Measurements from ENCODE around the gene EFHC1. TPM values are rescaled to one million over a fixed set of nuclear protein-coding genes. Genes with fewer than 3 reads are reported as not detected.

EFHC1 gene
- total RNA-seq, 1 donor from 2014 or later: 1.7 TPM

GRCh38 chr6:52516269-52516668 lies 96.1 kb downstream of the EFHC1 start:
- Mint-ChIP-seq H3K4me1 (peaks cover 37% of the 10 kb centered on the region), H3K27me3 (no peaks in the 10 kb centered on the region), H3K36me3 (ENCODE audit: low read depth) (peaks cover 10% of the 10 kb centered on the region), H3K9me3 (no peaks in the 10 kb centered on the region), H3K4me3 (no peak overlapping the region), H3K27ac (no peak overlapping the region)
- no peak for DNase-seq
- intact Hi-C loops (cut with micrococcal nuclease): loop anchor here (2.0 to 5.0 kb wide), 2 partner anchors 21 to 61 kb away; partner anchors contain the start of gene TRAM2

- peaks cover 37% of the 10 kb centered on the region for H3K4me1 Mint-ChIP-seq
- no peak for DNase-seq
- no peaks in the 10 kb centered on the region for H3K27me3 Mint-ChIP-seq
- H3K9me3 Mint-ChIP-seq: no peaks in the 10 kb centered on the region
- H3K4me3 Mint-ChIP-seq: no peak overlapping the region
- intact Hi-C loops (cut with micrococcal nuclease): loop anchor here (2.0 to 5.0 kb wide), 2 partner anchors 20 to 60 kb away; partner anchors contain the start of gene TRAM2
- peaks cover 10% of the 10 kb centered on the region for H3K36me3 Mint-ChIP-seq (ENCODE audit: low read depth)
- H3K27ac Mint-ChIP-seq: no peak overlapping the region
Measured at GRCh38 chr6:52516943-52517342, 96.8 kb downstream of the EFHC1 start.

GRCh38 chr6:52517502-52518278 lies 97.5 kb downstream of the EFHC1 start:
- intact Hi-C loops (cut with micrococcal nuclease): loop anchor here (2.0 to 5.0 kb wide), 2 partner anchors 19 to 60 kb away; partner anchors contain the start of gene TRAM2
- Mint-ChIP-seq H3K4me1 (peaks cover 36% of the 10 kb centered on the region), H3K9me3 (no peaks in the 10 kb centered on the region), H3K36me3 (ENCODE audit: low read depth) (peaks cover 10% of the 10 kb centered on the region), H3K27ac (peak overlapping the region; percentile 27), H3K27me3 (no peaks in the 10 kb centered on the region), H3K4me3 (no peak overlapping the region)
- peak; percentile 68 for DNase-seq

DNA sequence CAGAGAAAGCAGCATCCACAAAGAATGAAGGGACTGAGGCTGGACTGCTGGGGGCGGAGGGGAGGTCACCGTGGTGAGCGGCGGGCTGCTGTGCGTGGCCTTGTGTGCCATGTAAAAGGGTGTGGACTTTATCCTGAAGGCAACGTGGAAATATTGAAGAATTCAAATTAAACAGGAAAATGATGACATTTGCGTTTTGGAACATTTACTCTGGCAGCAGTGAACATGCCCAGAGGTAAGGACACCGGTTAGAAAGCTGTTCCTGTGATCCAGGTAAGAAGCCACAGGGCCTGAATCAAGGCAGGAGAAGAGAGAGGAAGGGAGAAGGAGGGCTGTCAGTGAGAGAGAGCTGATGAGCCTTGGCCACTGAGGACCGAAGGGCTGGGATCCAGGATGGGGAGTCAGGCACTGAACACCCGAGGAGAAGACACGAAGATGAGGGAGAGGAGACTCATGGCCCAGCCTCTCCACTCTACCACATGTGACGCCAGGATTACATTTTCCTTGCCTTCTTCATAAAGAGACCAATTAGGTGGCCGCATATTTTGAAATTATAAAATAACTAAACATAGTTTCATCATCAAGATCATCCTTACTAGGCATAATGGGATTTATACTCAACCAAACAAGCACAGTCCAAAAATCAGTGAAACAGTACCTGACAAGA lies 98.3 kb downstream of the EFHC1 start:
- intact Hi-C loops (cut with micrococcal nuclease): loop anchor here (5.0 kb wide), 1 partner anchor 59 kb away; the partner anchor contains the start of gene TRAM2
- Mint-ChIP-seq H3K36me3 (ENCODE audit: low read depth) (peaks cover 7% of the 10 kb centered on the region), H3K4me3 (no peak overlapping the region), H3K27ac (peak overlapping the region; percentile 27), H3K27me3 (no peaks in the 10 kb centered on the region), H3K9me3 (no peaks in the 10 kb centered on the region), H3K4me1 (peaks cover 33% of the 10 kb centered on the region)
- no peak for DNase-seq

DNA sequence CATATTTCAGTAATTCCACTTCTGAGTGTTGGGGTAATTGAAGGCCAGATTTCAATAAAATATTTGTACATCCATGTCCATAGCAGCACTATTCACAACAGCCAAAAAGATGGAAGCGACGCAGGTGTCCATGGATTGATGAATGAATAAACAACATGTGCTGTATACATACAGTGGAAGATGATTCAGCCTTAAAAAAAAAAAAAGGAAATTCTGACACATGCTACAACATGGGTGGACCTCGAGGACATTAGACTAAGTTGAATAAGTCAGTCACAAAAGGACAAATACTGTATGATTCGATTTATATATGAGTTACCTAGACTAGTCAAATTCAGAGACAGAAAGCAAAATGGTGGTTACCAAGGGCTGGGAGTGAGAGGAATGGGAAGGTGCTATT lies 99.5 kb downstream of the EFHC1 start:
- Mint-ChIP-seq H3K27ac (no peak overlapping the region), H3K4me1 (peaks cover 27% of the 10 kb centered on the region), H3K27me3 (no peaks in the 10 kb centered on the region), H3K4me3 (no peak overlapping the region), H3K36me3 (ENCODE audit: low read depth) (peaks cover 5% of the 10 kb centered on the region), H3K9me3 (no peaks in the 10 kb centered on the region)
- intact Hi-C loops (cut with micrococcal nuclease): loop anchor here (5.0 kb wide), 1 partner anchor 58 kb away; the partner anchor contains the start of gene TRAM2
- DNase-seq: no peak

GRCh38 chr6:52522151-52522626 lies 102.0 kb downstream of the EFHC1 start:
- no peaks in the 10 kb centered on the region for H3K27me3 Mint-ChIP-seq
- H3K36me3 Mint-ChIP-seq (ENCODE audit: low read depth): no peaks in the 10 kb centered on the region
- DNase-seq: no peak
- peaks cover 9% of the 10 kb centered on the region for H3K4me1 Mint-ChIP-seq
- no peaks in the 10 kb centered on the region for H3K9me3 Mint-ChIP-seq
- H3K27ac Mint-ChIP-seq: no peak overlapping the region
- H3K4me3 Mint-ChIP-seq: no peak overlapping the region
- intact Hi-C loops (cut with micrococcal nuclease): no loop called here

GRCh38 chr6:52522655-52523054 lies 102.5 kb downstream of the EFHC1 start:
- no peak for DNase-seq
- intact Hi-C loops (cut with micrococcal nuclease): no loop called here
- no peaks in the 10 kb centered on the region for H3K9me3 Mint-ChIP-seq
- H3K27me3 Mint-ChIP-seq: no peaks in the 10 kb centered on the region
- no peaks in the 10 kb centered on the region for H3K36me3 Mint-ChIP-seq (ENCODE audit: low read depth)
- peaks cover 6% of the 10 kb centered on the region for H3K4me1 Mint-ChIP-seq
- no peak overlapping the region for H3K4me3 Mint-ChIP-seq
- no peak overlapping the region for H3K27ac Mint-ChIP-seq

DNA sequence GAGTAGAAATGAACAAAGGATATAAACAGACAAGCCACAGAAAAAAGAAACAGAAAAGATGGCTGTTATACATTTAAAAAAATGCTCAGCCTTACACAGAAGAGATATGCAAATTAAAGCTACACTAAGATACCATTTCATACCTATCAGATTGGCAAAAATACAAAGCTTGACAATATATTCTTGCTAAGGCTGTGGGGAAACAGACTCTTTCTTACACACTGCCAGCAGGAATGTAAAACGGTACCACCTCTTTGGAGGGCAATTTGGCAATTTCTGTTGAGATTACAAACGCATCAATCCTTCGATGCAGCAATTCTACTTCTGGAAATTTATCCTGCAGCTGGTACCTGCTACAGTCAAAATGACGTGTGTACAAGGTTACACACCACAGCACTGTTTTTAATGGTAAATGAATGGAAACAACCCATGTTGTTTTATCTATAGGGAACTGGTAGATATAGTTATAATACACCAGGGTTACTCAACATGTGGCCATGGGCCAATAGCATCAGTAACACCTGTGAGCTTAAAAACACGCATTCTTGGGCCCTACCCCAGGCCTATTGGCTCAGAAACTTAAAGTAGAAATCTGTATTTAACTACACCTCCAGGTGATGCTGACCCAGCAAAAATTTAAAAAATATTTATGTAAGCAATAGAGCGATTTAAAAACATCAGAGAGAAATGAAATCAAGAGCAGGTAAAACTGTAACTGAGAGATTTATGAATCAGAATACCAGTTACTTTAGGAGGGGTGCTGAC lies 103.4 kb downstream of the EFHC1 start:
- H3K27me3 Mint-ChIP-seq: no peaks in the 10 kb centered on the region
- H3K4me3 Mint-ChIP-seq: no peak overlapping the region

DNA sequence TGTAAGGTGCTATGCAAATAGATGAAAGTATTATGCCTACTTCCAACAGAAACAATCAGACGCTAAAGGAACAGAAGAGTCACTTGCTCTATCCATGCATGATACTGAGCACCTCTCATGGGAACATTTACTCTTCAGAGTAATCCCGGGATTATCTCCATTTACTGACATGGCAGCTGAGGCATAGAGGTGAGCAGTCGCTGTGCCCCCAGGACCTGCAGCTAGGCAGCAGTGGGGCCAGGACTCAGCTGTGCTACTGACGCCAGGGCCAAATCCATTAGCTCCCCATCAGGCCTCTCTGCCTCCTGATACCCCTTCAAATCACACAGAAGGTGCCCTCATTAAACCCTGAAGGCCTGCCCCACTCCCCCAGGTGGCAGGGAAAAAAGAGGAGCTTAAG lies 104.8 kb downstream of the EFHC1 start:
- H3K36me3 Mint-ChIP-seq (ENCODE audit: low read depth): peaks cover 1% of the 10 kb centered on the region
- intact Hi-C loops (cut with micrococcal nuclease): no loop called here
- H3K27ac Mint-ChIP-seq: no peak overlapping the region
- H3K9me3 Mint-ChIP-seq: no peaks in the 10 kb centered on the region
- no peak for DNase-seq
- no peak overlapping the region for H3K4me3 Mint-ChIP-seq
- no peaks in the 10 kb centered on the region for H3K4me1 Mint-ChIP-seq
- no peaks in the 10 kb centered on the region for H3K27me3 Mint-ChIP-seq

More for the DNA sequence above, 103.4 kb downstream of the EFHC1 start:
- intact Hi-C loops (cut with micrococcal nuclease): no loop called here
- Mint-ChIP-seq H3K36me3 (ENCODE audit: low read depth) (no peaks in the 10 kb centered on the region), H3K9me3 (no peaks in the 10 kb centered on the region), H3K27ac (no peak overlapping the region), H3K4me1 (no peaks in the 10 kb centered on the region)
- DNase-seq: no peak

GRCh38 chr6:52526634-52527033 lies 106.5 kb downstream of the EFHC1 start:
- Mint-ChIP-seq H3K27me3 (no peaks in the 10 kb centered on the region), H3K36me3 (ENCODE audit: low read depth) (peaks cover 1% of the 10 kb centered on the region), H3K4me1 (no peaks in the 10 kb centered on the region)

DNA sequence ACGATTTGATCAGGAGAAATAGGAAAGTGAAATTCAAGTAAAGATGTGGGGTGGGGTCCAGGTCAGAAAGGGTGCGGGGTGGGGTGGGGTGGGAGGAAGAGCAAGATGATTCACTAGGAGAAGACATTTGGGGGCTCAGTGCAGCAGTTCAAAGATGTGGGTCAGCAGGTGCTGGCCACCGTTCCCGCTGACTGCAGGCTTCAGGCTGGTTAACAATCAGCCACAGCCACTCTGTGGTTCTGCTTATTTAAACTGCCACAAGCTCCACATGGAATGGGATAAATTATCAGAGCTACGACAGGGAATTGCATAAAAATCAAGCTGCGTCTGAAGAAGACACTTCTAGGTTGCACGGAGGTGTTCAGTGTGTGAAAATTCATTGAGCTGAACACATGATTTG lies 107.3 kb downstream of the EFHC1 start:
- Mint-ChIP-seq H3K4me3 (no peak overlapping the region), H3K27ac (no peak overlapping the region), H3K4me1 (no peaks in the 10 kb centered on the region), H3K27me3 (no peaks in the 10 kb centered on the region), H3K9me3 (no peaks in the 10 kb centered on the region), H3K36me3 (ENCODE audit: low read depth) (peaks cover 1% of the 10 kb centered on the region)
- no peak for DNase-seq
- intact Hi-C loops (cut with micrococcal nuclease): no loop called here

More at GRCh38 chr6:52526634-52527033, 106.5 kb downstream of the EFHC1 start:
- intact Hi-C loops (cut with micrococcal nuclease): no loop called here
- no peaks in the 10 kb centered on the region for H3K9me3 Mint-ChIP-seq
- DNase-seq: no peak
- no peak overlapping the region for H3K27ac Mint-ChIP-seq
- no peak overlapping the region for H3K4me3 Mint-ChIP-seq

DNA sequence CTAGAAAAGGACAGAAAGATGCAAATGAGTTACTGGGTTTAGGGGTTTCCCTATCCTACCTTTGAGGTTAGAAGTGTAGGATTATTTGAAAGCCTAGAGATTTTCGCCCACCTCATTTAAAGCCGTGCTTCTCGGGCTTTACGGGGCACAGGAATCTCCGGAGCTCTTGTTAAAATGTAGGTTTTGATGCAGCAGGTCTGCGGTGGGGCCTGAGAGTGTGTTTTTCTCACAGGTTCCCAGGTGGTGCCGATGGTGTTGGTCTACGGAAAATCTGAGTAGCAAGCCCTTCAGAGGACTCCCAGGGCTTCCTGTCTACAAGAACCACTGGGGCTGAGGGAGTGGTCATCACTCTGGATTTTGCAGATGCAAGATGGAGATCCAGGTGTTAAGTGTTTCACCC lies 109.2 kb downstream of the EFHC1 start:
- no peak for DNase-seq
- Mint-ChIP-seq H3K36me3 (ENCODE audit: low read depth) (peaks cover 1% of the 10 kb centered on the region), H3K9me3 (no peaks in the 10 kb centered on the region), H3K27me3 (no peaks in the 10 kb centered on the region), H3K4me3 (no peak overlapping the region), H3K27ac (no peak overlapping the region), H3K4me1 (peaks cover 2% of the 10 kb centered on the region)
- intact Hi-C loops (cut with micrococcal nuclease): no loop called here

DNA sequence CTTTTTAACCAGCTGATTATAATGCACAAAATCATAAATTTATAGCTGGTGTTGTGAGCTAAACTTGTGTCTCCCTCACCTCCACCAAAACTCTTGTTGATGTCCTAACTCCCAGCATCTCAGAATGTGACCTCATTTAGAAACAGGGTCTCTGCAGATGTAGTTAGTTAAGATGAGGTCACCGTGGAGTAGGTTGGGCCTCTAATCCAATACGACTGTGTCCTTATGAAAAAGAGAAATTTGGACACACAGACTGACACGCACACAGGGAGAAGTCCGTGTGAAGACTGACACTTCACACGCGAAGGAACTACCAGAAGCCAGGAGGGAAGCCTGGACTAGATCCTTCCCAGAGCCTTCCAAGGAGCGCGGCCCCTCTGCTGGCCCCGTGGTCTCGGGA lies 110.2 kb downstream of the EFHC1 start:
- no peak overlapping the region for H3K4me3 Mint-ChIP-seq
- peaks cover 11% of the 10 kb centered on the region for H3K4me1 Mint-ChIP-seq
- H3K27ac Mint-ChIP-seq: no peak overlapping the region
- H3K9me3 Mint-ChIP-seq: no peaks in the 10 kb centered on the region
- intact Hi-C loops (cut with micrococcal nuclease): loop anchor here (10.0 kb wide), 1 partner anchor 246 kb away; the partner anchor contains the start of gene MCM3
- peaks cover 3% of the 10 kb centered on the region for H3K36me3 Mint-ChIP-seq (ENCODE audit: low read depth)
- no peaks in the 10 kb centered on the region for H3K27me3 Mint-ChIP-seq
- DNase-seq: no peak
